Middle frontal gyrus (tissue), 1 donor: ENCODE measurements around the gene NCBP3.
"Not testable (repeated sequence)": the region's sequence is repeated elsewhere in the genome, so short reads cannot be mapped to it uniquely, and the experiment has no call there.

Source experiments
- DNase-seq: peaks from one replicate; pipeline ENCODE4 v3.0.0-alpha.2; 2015; ENCODE audit warnings: low spot score; ENCODE audit errors: extremely low spot score

The NCBP3 gene

DNA sequence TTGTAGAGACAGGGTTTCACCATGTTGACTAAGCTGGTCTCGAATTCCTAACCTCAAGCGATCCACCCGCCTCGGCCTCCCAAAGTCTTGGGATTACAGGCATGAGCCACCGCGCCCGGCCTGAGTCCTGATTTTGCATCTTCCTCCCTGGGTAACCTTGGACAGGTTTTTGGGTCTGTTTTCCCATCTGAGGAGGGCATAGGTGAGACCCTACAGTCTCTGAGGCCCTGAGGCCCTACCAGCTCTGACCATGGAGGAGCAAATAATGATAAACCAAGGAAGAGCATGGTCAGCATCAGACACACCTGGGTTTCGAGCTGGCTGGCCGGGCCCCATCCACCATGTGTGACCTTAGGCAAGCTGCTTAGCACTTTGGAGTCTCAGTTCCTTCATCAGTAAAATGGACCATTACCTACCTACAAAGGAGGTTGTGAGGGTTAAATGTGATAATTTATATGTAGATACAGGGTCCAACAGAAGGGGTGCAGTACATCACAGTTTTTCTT, 1.2 kb upstream of the NCBP3 start:
- no peak for DNase-seq

DNA sequence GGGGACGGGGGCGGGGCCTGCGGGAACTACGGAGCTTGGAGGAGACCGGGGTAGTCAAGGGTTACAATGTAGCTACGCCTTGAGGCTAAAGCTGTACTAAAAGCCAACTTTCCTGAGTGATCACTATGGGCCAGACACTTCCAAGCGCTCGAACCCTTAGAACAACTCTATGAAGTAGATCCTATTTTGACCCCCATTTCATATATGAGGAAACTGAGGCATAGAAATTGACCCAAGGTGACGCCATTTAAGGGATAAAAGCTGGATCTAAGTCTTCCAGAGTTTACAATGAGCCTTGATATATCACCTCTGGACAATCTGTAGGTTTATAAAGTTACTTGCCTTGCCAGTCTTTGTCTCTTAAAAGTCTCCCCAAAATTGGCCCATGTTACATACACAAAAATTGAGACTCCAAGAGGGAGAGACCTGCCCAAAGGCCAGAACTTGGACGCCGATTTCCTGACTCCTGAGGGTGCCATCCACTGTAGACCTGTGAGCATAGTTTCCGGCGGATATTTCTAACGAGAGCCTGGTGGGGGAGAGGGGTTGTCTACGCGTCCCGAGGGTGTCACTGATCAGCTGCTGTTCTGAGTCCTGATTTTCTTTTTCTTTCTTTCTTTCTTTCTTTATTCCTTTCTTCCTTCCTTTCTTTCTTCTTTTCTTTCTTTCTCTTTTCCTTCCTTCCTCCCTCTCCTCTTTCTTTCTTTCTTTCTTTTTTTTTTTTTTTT, 555 bp upstream of the NCBP3 start:
- DNase-seq = no peak

DNA sequence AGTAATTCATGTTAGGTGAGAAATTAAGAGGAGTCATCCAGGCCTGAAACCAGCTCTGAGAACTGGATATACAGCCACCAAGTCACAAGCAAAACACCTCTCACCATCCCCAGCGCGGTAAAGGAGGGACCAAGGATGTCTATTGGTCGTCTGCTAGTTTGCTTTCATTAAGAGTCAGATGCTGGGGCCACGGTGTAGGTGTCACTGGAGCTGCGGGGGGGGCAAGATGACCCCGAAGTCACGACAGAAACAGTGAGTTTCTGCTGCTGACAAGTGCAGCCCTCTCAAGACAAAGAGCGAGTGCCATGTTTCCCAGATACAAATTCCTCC, 790 bp downstream of the NCBP3 start:
- DNase-seq = no peak

DNA sequence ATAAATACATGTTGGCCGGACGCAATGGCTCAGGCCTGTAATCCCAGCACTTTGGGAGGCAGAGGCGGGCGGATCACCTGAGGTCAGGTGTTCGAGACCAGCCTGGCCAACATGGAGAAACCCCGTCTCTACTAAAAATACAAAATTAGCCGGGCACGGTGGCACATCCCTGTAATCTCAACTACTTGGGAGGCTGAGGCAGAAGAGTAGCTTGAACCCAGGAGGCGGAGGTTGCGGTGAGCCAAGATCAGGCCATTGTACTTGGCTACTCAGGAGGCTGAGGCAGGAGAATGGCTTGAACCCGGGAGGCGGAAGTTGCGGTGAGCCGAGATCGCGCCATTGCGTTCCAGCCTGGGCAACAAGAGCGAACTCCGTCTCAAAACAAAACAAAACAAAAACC, 1.5 kb downstream of the NCBP3 start:
- not testable (repeated sequence) for DNase-seq

DNA sequence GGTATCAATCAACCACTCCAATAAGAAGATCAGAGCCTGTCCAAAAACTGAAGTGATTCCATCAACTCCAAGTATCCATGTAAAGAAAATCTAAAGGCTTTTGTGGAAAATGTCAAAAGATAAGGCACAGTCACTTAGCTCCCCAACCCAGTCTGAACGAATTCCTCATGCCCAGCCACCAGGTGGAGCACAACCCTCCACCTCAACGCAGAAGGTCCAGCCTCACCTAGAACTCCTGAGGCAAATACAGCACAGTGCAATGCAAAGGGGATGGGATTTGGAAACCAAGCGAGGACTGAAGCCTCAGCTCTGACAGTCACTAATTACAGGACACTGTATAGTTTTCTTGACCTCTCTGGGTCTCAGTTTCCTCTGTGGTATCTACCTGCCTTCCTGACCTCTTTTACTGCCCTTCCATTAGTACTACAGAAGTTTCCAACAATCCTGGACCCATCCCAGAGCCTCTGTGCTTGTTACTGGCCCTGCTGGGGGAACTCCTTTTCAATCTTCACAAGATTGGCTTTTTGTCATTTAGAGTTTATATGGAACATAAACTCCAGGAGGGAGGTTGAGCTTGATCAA, 2.0 kb downstream of the NCBP3 start:
- DNase-seq = no peak

DNA sequence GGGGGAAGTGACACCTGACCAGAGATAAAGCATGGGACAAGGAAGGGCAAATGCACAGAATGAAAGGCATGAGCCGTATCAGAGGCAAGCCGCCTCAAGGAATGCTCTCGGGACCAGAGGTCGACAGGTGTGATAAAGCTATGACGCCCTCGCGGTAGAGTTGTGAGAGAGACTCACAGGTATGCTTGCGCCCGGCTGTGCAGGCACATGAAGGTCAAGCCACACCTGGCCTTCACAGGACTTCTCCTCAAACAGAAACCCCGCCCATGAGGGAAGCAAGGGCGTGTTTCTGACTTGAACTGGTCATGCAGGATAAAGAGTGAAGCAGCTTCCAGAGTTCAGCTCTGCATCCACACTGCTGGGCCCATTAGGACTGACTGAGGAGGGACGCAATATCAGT, 7.8 kb downstream of the NCBP3 start:
- DNase-seq = no peak

DNA sequence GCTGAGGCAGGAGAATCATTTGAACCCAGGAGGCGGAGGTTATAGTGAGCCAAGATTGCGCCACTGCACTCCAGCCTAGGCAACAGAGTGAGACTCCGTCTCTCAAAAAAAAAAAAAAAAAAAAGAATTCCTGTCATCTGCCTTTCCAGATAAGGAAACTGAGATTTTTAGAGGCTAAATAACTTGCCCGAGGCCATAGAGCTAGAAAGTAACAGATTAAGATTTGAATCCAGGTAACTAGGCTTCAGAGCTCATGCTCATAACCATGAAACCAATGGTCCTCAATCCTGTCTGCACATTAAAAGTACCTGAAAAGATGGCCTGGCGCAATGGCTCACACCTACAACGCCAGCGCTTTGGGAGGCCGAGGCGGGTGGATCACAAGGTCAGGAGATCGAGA, 9.5 kb downstream of the NCBP3 start:
- no peak for DNase-seq

DNA sequence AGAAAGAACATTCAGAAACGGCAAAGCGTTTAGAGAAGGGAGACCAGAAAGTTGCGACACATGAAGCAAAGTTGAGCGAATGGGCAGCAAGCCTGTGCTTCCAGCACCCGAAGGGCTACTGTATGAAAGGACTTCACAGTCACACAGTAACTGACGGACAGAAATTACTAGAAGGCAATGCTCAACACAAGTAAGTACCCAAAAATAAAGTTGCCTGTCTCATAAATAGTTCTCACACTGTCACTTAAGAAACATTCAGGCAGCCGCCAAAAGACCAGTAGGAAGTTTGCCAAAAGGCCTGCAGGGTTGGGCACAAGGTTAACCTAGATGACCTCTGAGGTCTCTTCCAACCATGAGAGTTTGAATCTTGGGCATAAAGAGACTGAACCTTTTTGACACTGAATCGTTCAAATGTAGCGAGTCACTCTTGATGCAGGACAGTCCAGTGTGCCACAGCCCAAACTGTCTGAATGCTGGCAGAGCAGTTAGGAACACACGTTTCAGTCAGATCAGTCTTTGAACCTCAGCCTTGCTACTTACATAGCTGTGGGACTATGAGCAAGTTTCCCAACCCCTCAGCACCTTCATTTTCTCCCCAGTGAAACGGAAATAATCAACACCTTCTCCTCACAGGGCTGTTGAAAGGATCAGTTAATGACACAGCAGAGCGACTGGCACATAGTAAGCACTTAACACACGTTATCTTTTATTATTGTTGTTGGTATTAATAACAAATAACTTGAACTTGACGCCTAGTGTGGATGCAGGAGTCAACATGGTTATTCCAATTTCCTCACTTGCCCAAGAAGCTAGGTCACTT, 10.4 kb downstream of the NCBP3 start:
- no peak for DNase-seq

DNA sequence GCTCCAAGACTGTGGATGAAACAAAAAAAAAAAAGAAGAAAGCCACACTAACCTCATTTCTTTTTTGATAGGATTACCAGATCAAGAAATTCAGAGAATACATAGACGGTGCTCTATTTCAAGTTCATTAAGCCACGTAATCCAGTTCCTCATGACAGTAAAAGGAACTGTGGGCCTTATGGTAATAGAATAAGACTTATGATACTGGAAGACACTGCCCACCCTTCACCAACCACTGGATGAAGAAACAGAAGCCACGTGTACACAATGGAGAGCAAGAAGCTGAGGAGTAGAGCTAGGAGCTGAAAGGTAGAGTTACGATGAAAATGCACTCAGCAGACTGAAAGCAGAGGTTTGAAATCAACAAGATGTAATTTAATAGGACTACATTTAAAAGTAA, 11.2 kb downstream of the NCBP3 start:
- DNase-seq = no peak

DNA sequence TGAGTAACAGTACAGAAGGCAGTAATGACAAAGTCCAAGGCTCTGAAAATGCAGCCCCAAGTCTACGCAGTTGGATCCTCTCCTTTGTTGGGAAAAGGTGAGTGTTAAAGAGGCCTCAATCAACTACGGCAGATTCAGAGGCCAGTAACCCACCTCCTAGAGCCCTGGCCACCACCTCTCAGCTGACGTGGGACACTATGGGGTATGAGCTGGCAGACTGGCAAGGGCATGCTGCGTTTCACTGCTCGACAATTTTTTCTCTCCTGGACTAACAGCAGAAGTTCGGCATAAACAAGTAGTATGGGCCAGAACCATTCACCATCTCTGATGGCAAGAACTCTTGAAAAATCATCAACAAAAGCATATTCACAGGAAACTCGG, 17.2 kb downstream of the NCBP3 start:
- DNase-seq = no peak

DNA sequence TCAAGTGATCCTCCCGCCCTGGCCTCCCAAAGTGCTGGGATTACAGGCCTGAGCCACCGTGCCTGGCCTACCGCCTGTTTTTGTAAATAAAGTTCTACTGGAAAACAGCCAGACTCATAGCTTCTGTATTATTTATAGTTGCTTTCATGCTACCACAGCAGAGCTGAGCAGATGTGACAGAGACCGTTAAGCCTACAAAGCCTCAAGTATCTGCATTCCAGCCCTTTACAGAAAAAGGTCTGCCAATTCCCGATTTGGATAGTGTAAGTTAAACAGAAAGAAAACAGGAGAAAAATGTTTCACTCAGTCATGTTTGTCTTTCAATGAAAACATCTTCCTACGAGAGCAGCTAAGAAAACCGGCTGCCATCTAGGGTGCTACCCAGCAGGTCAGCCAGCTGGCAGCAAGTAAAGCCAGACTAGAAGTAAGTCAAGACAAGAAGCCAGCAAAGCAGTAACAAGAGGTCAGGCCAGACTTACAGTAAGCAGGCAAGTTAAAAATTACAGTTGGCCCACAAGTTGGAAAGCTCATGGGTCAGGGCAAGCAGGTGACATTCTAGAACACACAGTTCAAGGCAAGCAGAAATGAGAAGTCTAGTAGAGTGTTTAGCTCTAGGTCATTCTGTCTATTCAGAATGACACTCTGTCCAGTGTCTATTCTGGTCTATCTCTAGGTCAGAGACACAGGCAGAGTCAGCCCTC, 17.7 kb downstream of the NCBP3 start:
- DNase-seq = no peak

DNA sequence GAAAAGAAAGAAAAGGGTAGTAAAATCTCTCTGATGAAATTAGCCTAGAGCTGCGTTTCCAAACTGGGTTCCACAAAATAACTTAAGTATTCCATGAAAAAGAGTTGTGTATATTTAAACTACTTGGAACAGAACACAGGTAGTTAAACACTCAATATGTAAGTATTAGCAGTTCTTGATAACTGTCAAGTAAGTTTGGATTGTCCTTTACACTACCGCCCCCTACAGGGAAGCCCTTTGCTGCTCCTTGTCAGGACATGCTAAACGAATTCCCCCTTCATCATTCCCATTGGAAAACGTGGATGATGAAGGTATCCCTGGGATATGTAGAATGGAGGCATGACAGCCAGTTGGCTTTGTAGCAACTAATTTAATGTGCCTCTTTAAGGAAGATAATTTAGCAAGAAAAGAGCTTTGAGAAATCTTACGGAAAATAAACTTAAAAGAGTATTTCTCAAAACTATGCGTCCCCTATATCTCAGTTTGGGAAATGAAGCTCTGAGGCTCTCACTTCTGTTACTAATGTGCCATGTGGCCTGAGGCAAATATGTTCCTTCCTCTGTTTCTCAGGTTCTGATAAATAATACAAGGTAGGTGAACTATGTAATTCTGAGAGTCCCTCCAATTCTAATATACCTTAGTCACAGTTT, 18.8 kb downstream of the NCBP3 start:
- peak; percentile 44 for DNase-seq

DNA sequence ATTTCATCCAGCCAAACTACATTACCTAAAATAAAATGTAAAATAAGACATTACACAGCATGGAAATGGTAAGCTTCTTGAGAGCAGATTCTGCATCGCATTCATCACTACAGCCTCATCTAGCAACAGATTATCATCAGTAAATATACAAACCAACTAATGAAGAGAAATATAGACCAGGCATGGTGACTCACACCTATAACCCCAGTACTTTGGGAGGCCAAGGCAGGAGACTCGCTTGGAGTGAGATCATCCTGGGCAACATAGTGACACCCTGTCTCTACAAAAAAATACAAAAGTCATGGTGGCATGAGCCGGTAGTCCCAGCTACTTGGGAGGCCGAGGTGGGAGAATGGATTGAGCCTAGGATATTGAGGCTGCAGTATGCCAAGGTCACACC, 19.9 kb downstream of the NCBP3 start:
- DNase-seq = no peak

DNA sequence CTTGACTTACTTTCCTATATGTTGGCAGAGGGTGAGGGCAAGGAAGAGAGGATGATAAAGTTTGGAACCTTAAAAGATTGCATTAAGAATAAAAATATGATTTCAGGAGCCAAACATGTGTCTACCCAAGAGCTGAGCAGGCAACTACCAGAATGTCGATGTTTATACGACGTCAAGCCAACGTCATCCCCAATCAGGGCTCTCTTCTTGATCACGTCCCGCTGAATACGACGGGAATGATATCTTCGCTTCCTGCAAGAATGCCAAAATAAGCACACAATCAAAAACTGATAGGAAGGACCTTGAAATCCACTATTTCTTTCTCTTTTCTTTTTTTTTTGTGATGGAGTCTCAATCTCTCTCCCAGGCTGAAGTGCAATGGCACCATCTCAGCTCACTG, 24.9 kb downstream of the NCBP3 start:
- DNase-seq = no peak

DNA sequence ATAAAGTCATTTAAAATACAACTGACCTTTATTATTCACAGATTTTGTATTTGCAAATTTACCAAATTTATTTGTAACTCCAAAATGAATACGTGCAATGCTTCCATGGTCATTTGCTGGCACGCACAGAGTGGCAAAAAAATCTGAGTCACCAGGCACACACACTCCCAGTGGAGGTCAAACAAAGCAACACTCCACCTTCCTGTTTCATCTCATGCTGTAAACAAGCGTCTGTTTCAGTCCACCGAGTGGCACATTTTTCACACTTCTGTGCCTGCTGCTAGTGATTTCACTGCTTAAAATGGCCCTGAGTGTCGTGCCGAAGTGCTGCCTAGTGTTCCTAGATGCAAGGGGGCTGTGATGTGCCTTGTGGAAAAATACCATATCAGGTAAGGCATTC, 27.3 kb downstream of the NCBP3 start:
- no peak for DNase-seq

DNA sequence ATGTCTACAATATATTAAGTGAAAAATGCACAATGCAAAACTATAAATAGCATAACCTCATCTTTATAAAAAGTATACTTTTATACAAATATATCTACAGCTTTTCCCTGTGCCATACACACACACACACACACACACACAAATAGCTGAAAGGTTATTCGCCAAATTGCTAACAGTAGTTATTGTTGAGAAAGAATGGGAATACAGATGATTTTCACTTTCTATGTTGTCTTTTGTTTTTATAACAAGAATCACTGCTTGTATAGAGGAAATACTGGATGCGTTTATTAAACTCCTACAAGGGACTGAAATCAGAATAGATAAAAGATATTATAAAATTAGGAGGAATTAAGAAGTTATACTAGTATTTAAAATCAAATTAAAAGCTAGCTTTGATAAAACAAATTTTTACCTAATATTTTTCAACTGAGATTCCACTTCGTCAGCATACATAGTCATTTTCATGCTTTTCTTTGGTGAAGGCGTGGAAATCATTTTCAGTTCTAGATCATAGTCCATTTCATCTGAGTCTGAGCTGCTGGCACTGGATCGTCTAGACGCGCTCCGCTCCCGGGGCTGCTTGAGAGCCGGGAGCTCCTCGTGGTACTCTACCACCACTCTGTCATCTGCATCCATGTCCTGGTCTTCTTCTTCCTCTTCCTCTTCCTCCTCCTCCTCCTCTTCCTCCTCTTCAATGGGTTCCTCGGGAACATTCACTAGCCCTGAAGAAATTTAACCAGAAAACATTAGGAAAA, 28.0 kb downstream of the NCBP3 start:
- DNase-seq = no peak

DNA sequence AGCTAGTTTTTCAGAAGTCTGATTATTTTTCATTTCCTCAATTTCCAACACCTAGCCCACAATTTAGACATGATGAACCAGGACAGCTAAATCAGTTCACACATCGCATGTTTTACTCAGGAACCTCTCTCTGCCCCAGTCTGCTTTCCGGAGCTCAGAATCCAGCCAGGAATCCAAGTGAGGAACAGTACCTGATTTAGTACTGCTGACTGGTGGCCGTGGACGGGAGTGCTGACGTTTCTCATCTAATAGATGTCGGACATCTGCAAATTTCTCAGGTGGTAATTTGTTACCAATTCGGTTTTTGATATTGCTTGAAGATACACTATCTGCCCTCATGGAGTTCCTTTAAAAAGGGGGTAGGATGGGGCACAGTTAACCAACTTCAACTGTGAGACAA, 30.1 kb downstream of the NCBP3 start:
- no peak for DNase-seq

DNA sequence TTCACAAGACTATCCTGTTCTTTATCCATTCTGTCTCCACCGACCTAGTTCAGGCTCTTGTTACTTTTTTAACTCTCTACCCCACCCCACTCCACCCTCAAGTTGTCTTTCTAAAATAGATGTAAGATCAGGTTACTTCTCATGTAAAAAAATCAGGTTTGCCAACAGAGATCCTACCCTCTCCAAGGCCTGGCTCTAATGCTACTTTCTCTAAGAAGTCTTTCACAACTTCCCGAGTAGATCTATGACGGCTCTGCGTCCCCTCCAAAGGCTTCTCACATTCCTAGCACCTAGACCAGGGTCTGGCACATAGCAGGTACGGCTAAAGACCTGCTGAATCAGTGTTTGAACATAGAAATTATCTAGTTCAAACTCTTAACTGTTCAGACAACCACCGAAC, 30.9 kb downstream of the NCBP3 start:
- no peak for DNase-seq

DNA sequence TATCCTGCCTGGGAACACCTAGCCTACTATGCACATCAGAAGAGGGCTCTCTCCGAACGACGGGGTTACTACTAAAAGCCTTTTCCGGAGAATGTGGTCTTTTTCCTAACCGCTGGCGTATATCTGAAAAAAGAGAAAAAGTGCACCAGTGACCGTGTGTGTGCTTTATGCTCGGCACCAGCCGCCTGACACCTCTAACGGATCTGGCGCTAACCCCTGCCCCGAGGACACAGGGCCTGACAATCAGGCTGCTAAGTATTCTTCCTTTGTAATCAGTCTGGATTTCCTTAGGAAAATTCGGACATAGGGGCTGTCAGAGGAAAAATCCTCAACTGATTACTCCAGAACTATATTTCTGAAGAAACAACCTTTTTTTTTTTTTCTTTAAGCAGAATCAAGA, 31.7 kb downstream of the NCBP3 start:
- DNase-seq = no peak

DNA sequence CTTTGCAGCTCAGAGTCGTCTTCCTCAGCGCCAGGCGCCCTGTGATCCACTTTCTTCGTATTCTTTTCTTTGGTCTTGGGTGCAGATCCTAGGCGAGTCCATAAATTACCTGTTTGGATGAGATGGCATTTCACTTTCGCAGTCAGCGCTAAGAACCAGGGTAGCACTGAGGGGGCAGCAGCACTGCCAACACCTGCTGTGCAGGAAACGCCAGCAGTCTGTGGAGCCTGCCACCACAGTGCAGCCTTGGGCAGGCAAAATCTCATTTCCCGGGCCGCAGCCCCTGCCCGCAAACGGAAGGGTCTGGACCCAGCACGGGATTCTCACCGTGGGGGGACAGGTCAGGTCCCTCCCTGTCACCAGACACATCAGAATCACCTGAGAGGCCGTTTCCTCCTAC, 32.9 kb downstream of the NCBP3 start:
- no peak for DNase-seq

DNA sequence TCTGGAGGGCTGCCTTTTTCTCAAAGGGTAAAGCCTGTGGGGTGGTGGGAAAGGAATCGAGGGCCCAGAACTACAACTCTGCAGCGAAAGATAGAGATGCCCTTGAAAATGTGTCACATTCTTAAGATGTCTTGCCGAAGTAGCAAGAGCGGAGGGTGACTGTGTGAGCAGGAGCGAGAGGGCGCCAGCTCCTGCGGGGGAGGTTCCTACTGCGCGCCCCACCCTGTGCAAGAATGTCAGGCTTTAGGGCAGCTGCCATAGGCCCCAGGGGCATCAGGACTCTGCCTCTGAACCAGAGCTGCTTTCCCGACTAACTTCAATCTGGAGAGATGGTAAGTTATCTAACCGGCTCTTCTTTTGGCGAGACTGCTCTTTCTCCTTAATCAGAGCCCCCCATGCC, 33.3 kb downstream of the NCBP3 start:
- no peak for DNase-seq
